Measurements from ENCODE around the gene CD5L. TPM values are rescaled to one million over a fixed set of nuclear protein-coding genes. Genes with fewer than 3 reads are reported as not detected.

The CD5L gene
- total RNA-seq, 3 donors from 2014 or later = 0.22 TPM; not detected in 2

DNA sequence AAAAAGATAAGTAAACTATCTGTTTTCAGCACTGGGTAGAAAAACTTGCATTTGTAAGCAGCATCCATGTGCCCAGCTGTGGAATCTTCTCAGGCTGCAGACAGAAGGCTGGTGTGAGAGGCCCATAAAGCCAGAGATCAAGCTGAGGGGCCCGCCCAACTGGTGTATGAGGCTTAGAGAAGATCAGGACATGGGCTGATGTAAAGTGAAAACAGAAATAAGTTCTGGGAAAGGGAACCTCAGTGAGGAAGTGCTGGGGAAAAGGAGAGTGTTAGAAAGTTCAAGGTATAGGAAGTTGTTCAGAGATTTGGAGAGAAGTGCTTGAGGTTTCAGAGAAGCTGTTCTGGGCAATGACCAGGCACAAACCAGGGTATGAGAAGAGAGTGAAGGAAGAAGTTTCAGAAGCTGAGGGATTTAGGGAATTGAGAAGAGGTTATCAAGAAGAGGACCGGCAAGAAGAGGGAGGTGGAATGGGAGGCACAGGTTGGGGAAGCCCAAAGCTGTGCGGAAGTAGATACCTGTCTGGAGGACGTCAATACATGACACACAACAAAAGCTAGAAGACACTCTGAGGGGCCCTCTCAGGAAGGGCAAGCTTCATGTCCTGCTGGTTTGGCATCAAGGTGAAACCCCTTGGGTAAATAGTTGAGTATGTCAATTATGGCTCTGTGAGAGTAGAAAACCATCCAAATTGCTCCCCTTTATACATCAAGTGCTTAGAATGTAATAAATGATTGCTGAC lies 2.7 kb upstream of the CD5L start:
- Histone ChIP-seq H3K9me3 (no peaks in the 10 kb centered on the region), H3K36me3 (ENCODE audit: low read depth) (no peaks in the 10 kb centered on the region), H3K4me1 (ENCODE audit: low read depth) (no peaks in the 10 kb centered on the region), H3K4me3 (no peak overlapping the region)
- intact Hi-C loops (cut with DNase I, micrococcal nuclease) = no loop called here
- DNase-seq (no peak), ATAC-seq (no peak)
- TF ChIP-seq, protein P1, sequence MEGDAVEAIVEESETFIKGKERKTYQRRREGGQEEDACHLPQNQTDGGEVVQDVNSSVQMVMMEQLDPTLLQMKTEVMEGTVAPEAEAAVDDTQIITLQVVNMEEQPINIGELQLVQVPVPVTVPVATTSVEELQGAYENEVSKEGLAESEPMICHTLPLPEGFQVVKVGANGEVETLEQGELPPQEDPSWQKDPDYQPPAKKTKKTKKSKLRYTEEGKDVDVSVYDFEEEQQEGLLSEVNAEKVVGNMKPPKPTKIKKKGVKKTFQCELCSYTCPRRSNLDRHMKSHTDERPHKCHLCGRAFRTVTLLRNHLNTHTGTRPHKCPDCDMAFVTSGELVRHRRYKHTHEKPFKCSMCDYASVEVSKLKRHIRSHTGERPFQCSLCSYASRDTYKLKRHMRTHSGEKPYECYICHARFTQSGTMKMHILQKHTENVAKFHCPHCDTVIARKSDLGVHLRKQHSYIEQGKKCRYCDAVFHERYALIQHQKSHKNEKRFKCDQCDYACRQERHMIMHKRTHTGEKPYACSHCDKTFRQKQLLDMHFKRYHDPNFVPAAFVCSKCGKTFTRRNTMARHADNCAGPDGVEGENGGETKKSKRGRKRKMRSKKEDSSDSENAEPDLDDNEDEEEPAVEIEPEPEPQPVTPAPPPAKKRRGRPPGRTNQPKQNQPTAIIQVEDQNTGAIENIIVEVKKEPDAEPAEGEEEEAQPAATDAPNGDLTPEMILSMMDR (IDR thresholded peaks at IDR 0.05) = no peak

DNA sequence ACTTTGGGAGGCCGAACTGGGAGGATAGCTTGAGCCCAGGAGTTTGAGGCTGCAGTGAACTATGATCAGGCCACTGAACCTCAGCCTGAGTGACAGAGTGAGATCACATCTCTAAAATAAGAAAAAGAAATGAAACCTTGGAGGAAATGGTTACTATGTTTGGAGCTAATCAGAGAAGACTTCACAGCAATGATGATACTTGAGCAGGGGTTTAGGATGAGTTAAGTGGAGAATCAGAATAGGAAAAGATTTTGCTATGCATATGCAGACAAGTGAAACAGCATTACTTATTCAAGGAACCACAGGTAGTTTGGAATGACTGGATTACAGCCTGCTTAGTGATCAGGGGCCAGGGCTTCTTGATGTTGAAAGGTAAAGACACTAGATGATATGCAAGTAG lies 1.3 kb upstream of the CD5L start:
- TF ChIP-seq, protein P1 (IDR thresholded peaks at IDR 0.05) = no peak
- ATAC-seq (no peak), DNase-seq (no peak)
- intact Hi-C loops (cut with DNase I, micrococcal nuclease) = no loop called here
- no peaks in the 10 kb centered on the region for H3K9me3 ChIP-seq
- no peak overlapping the region for H3K4me3 ChIP-seq
- H3K4me1 ChIP-seq (ENCODE audit: low read depth) = no peaks in the 10 kb centered on the region
- H3K36me3 ChIP-seq (ENCODE audit: low read depth) = no peaks in the 10 kb centered on the region

DNA sequence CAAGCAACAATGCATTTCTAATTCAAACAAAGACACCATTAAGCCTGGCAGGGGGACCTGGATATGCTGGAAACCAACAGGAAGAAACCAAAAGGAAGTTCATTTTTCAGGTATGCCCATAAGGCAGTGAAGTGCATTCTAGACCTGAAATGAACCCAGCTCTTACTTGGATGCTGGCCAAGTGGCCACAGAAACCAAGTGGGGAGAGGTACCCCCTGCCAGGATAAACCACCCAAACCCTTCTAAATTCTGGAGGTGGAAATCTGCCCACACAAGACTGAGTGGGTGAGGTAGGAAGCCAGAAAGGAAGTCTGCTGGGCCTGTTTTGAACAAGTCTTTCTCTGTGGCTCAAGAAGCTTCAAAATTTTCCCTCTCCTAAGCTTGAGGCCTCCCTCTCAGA lies 2.6 kb downstream of the CD5L start:
- intact Hi-C loops (cut with DNase I, micrococcal nuclease) = no loop called here
- no peaks in the 10 kb centered on the region for H3K4me1 ChIP-seq (ENCODE audit: low read depth)
- H3K36me3 ChIP-seq (ENCODE audit: low read depth) = no peaks in the 10 kb centered on the region
- TF ChIP-seq, protein P1 (IDR thresholded peaks at IDR 0.05) = no peak
- ATAC-seq (no peak), DNase-seq (no peak)
- no peaks in the 10 kb centered on the region for H3K9me3 ChIP-seq
- no peak overlapping the region for H3K4me3 ChIP-seq

DNA sequence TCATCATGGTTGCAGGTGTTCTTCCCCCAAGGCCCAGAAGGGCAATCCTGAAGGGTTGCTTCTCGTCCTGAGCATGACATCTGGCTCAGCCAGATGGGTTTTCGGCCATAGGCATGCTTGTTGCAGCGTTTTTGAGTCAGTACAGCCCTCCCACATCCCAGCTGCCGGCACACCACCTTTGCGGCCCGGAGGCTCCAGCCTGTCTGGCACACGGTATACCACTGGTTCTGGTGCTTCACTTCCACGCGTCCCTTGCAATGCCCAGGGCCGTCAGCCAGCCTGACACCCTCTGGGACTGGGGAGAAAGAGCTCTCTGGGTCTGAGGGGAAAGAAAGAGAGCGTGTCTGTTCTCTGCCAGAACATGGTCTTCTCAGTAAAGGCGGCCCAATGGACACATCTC lies 7.2 kb downstream of the CD5L start:
- DNase-seq (no peak), ATAC-seq (no peak)
- Histone ChIP-seq H3K36me3 (ENCODE audit: low read depth) (no peaks in the 10 kb centered on the region), H3K4me3 (no peak overlapping the region), H3K4me1 (ENCODE audit: low read depth) (no peaks in the 10 kb centered on the region), H3K9me3 (no peaks in the 10 kb centered on the region)
- intact Hi-C loops (cut with DNase I, micrococcal nuclease) = no loop called here
- TF ChIP-seq, protein P1 (IDR thresholded peaks at IDR 0.05) = no peak

DNA sequence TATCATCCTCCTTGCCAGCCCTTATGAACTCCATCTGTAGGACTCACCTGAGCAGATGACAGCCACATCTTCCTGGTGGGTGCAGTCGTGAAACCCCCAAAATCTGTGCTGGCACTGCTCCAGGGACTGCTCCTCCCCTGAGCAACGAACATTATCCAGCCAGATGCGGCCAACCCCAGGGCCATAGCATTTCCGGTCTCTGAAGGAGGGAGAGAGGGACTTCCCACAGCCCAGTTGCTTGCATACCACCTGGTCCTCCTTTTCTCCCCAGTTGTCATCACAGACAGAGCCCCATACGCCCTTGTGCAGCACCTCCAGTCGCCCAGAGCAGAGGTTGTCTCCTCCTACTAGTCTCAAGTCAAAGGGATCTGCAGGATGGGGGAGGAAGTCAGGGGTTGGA lies 8.5 kb downstream of the CD5L start:
- Histone ChIP-seq H3K4me1 (ENCODE audit: low read depth) (no peaks in the 10 kb centered on the region), H3K36me3 (ENCODE audit: low read depth) (no peaks in the 10 kb centered on the region), H3K9me3 (no peaks in the 10 kb centered on the region), H3K4me3 (no peak overlapping the region)
- ATAC-seq = no peak
- no peak for DNase-seq
- intact Hi-C loops (cut with DNase I, micrococcal nuclease) = no loop called here
- TF ChIP-seq, protein P1 (IDR thresholded peaks at IDR 0.05) = no peak

Measured in mucosa of descending colon (tissue), 3 donors.